ENCODE measurements around the gene PTMS. TPM values are rescaled to one million over a fixed set of nuclear protein-coding genes. Genes with fewer than 3 reads are reported as not detected.

Gene PTMS
- total and polyA plus RNA-seq, 2 of the 13 experiments (the other 11 are each of a cell fraction or from before 2014, with no cell fraction given): 40.5 to 82.4 TPM

DNA sequence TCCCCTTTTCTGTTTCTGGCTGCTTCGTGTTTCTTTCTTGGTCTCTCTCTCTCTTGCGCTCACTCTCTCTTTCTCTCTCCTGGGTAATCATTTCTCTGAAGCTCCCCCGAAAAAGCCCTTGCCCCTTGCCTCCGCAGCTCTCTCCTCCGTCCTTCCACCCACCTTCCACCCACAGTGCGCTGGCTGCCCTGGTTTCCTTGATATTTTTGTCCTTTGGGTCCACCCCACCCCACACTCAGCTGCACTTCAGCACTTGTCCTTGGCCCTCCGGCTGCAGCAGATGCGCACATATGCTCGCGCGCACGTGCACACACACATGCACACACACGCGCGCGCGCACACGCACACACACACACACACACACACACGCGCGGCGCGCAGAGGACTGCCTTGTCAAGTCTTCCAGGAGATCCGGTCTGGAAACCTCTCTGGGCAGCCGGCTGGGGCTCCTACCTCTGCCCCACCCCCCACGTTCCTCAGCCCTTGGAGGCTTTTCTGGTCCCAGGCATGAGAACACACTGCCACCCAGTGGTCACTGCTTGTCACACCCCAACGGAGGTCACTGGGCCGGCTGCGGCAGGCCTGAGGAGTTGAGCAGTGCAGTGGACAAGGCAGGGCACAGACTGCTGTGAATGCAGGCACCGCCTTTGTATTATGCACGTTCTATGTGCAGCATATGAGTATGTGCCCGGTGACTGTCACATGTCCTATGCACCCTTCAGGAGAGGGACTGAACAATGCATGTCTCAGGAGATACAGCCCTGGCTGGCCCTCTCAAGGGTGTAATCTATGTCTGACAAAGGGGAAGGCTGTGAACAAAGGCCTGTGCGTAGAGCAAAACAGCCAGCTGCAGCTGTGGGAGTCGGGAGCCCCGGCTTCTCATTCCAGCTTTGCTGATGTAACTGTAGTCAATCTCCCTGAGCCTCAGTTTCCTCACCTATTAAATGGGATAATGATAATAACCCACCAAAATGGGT is 12.7 kb downstream of the PTMS start (continued):
- TF ChIP-seq KLF16 (CRISPR knock-in tag; IDR thresholded peaks at IDR 0.05) (peak in 1 of 2 experiments; percentile 87; a peak in 2 of 4 replicates), ZNF747 (CRISPR knock-in tag; IDR thresholded peaks at IDR 0.05; ENCODE audit: borderline replicate concordance) (0 out of 2 replicates have a peak, but pooled peaks have one; percentile 42), ZNF572 (CRISPR knock-in tag; IDR thresholded peaks at IDR 0.05) (peak; percentile 64; the same call in 1 of the 2 replicates), DPF2 (CRISPR knock-in tag; IDR thresholded peaks at IDR 0.05; ENCODE audit: borderline replicate concordance, low read depth) (no peak), ZSCAN22 (CRISPR knock-in tag; IDR thresholded peaks at IDR 0.05) (no peak), RFX1 (IDR thresholded peaks at IDR 0.05) (no peak), ZSCAN21 (CRISPR knock-in tag; IDR thresholded peaks at IDR 0.05; ENCODE audit: borderline replicate concordance) (no peak; the same call in 1 of the 2 replicates), MTF2 (CRISPR knock-in tag; IDR thresholded peaks at IDR 0.05; ENCODE audit: borderline replicate concordance) (no peak), TRIM24 (CRISPR knock-in tag; IDR thresholded peaks at IDR 0.05) (no peak), HES4 (CRISPR knock-in tag; IDR thresholded peaks at IDR 0.05; ENCODE audit: borderline replicate concordance) (no peak), XBP1 (CRISPR knock-in tag; IDR thresholded peaks at IDR 0.05) (no peak), NR2F1 (CRISPR knock-in tag; IDR thresholded peaks at IDR 0.05) (0 out of 4 replicates have a peak, but pooled peaks of 1 of the 2 experiments have one; percentile 39), SMAD3 (CRISPR knock-in tag; IDR thresholded peaks at IDR 0.05) (peak; percentile 73; the same call in 1 of the 2 replicates), HNRNPH1 (optimal IDR thresholded peaks at IDR 0.05; ENCODE audit: low read depth, low read length) (no peak), ZNF678 (CRISPR knock-in tag; IDR thresholded peaks at IDR 0.05) (no peak), ZEB1 (IDR thresholded peaks at IDR 0.05; ENCODE audit: insufficient replicate concordance, low read depth) (no peak), ZMYM2 (CRISPR knock-in tag; IDR thresholded peaks at IDR 0.05) (no peak), ZNF251 (CRISPR knock-in tag; IDR thresholded peaks at IDR 0.05) (no peak), NFRKB (IDR thresholded peaks at IDR 0.05) (no peak), NCOA5 (CRISPR knock-in tag; IDR thresholded peaks at IDR 0.05) (no peak), SP4 (CRISPR knock-in tag; IDR thresholded peaks at IDR 0.05) (no peak), AFF4 (CRISPR knock-in tag; IDR thresholded peaks at IDR 0.05) (no peak), ZNF766 (CRISPR knock-in tag; IDR thresholded peaks at IDR 0.05; ENCODE audit: borderline replicate concordance) (no peak; the same call in 1 of the 2 replicates)
- TF ChIP-seq, protein P1, sequence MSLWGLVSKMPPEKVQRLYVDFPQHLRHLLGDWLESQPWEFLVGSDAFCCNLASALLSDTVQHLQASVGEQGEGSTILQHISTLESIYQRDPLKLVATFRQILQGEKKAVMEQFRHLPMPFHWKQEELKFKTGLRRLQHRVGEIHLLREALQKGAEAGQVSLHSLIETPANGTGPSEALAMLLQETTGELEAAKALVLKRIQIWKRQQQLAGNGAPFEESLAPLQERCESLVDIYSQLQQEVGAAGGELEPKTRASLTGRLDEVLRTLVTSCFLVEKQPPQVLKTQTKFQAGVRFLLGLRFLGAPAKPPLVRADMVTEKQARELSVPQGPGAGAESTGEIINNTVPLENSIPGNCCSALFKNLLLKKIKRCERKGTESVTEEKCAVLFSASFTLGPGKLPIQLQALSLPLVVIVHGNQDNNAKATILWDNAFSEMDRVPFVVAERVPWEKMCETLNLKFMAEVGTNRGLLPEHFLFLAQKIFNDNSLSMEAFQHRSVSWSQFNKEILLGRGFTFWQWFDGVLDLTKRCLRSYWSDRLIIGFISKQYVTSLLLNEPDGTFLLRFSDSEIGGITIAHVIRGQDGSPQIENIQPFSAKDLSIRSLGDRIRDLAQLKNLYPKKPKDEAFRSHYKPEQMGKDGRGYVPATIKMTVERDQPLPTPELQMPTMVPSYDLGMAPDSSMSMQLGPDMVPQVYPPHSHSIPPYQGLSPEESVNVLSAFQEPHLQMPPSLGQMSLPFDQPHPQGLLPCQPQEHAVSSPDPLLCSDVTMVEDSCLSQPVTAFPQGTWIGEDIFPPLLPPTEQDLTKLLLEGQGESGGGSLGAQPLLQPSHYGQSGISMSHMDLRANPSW (CRISPR knock-in tag; IDR thresholded peaks at IDR 0.05; ENCODE audit: borderline replicate concordance): peak; percentile 84; the same call in 1 of the 2 replicates

Measured in HepG2 (cell line).